Stimulated activated CD4-positive, alpha-beta T cell treated with anti-CD3 and anti-CD28 coated beads, Interleukin-4, amount 100 ng/mL, for 1 hour (primary cell): ENCODE measurements around the gene XYLT1.

ENCODE experiments used
- DNase-seq: peaks from one replicate; pipeline ENCODE4 v3.0.0-alpha.2; 2020

Gene XYLT1

GRCh38 chr16:17454162-17454730 is 16.5 kb downstream of the XYLT1 start:
- DNase-seq = no peak

GRCh38 chr16:17453364-17454038 is 17.3 kb downstream of the XYLT1 start:
- DNase-seq = no peak

- no peak for DNase-seq
Measured at GRCh38 chr16:17452922-17453321, 17.8 kb downstream of the XYLT1 start.

- DNase-seq = no peak
Measured at GRCh38 chr16:17451843-17452242, 18.9 kb downstream of the XYLT1 start.

- DNase-seq = no peak
Measured at GRCh38 chr16:17450291-17450690, 20.5 kb downstream of the XYLT1 start.

- DNase-seq = peak; percentile 13
Measured at GRCh38 chr16:17448640-17449638, 21.8 kb downstream of the XYLT1 start.

GRCh38 chr16:17447101-17447569 is 23.6 kb downstream of the XYLT1 start:
- DNase-seq = no peak

- no peak for DNase-seq
Measured at GRCh38 chr16:17446661-17447060, 24.1 kb downstream of the XYLT1 start.

GRCh38 chr16:17445421-17445820 is 25.3 kb downstream of the XYLT1 start:
- no peak for DNase-seq

GRCh38 chr16:17444658-17445057 is 26.1 kb downstream of the XYLT1 start:
- DNase-seq = no peak

- no peak for DNase-seq
Measured at GRCh38 chr16:17440131-17440530, 30.6 kb downstream of the XYLT1 start.

GRCh38 chr16:17439580-17439979 is 31.2 kb downstream of the XYLT1 start:
- DNase-seq = no peak

- DNase-seq = no peak
Measured at GRCh38 chr16:17437981-17438380, 32.8 kb downstream of the XYLT1 start.

GRCh38 chr16:17437127-17437720 is 33.5 kb downstream of the XYLT1 start:
- DNase-seq = no peak

GRCh38 chr16:17435318-17435717 is 35.4 kb downstream of the XYLT1 start:
- no peak for DNase-seq

- DNase-seq = no peak
Measured at GRCh38 chr16:17433577-17434451, 36.9 kb downstream of the XYLT1 start.

- no peak for DNase-seq
Measured at GRCh38 chr16:17432901-17433576, 37.7 kb downstream of the XYLT1 start.

GRCh38 chr16:17431968-17432625 is 38.7 kb downstream of the XYLT1 start:
- DNase-seq = no peak

- DNase-seq = no peak
Measured at GRCh38 chr16:17431012-17431411, 39.7 kb downstream of the XYLT1 start.

GRCh38 chr16:17426451-17426850 is 44.3 kb downstream of the XYLT1 start:
- DNase-seq = no peak

GRCh38 chr16:17424771-17425170 is 46.0 kb downstream of the XYLT1 start:
- DNase-seq = no peak
